Measurements from ENCODE around the gene LIG1. TPM values are rescaled to one million over a fixed set of nuclear protein-coding genes. Genes with fewer than 3 reads are reported as not detected.

Gene LIG1
- total and polyA plus RNA-seq, 2 of the 13 experiments (the other 11 are each of a cell fraction or from before 2014, with no cell fraction given): 20.1 to 64.4 TPM

DNA sequence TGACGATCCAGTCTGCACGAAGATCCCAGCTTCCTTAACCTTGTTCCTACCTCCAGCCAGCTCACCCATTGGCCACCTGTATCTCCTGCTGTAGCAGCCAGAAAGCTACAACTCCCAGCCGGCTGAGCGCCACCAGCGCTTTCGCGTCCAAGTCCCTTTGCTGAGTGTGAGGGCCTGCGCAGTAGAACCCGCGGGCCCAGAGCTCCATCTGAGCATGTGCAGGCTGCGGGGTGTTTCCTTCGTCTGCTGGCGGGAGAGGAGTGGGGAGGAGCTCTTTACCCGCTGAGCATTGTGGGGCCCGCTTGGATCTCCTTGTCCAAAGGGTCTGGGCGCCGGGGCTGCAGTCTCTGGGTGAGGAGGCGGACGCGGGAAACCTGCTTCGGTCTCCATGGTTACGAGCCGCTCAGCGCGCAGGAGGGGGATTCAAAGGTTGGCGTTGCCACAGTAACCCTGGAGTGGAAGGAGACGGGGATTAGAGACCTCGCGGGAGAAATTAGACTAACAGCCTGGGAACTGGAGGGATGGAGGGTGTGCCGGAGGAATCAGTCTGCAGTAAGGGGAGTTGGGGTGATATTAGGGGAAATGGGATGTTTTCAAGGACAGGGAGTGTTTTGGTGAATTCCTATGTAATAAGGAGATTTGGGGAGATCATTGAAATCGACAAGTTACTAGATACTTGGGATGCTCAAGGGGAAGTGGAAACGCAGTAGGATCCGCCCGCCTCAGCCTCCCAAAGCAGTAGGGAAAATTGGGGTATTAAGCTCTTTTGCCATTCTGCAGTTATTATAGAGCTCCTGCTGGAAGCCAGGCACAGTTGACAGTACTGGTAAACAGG, 33.9 kb upstream of the LIG1 start (continued):
- TF ChIP-seq TRIM24 (CRISPR knock-in tag; IDR thresholded peaks at IDR 0.05) (no peak), ZFP36L2 (CRISPR knock-in tag; IDR thresholded peaks at IDR 0.05) (no peak), RBM39 (IDR thresholded peaks at IDR 0.05; ENCODE audit: low read depth, low read length, poor library complexity, severe bottlenecking) (no peak), ZNF24 (IDR thresholded peaks at IDR 0.05) (no peak), SNAI1 (CRISPR knock-in tag; IDR thresholded peaks at IDR 0.05; ENCODE audit: borderline replicate concordance) (no peak), KLF6 (CRISPR knock-in tag; IDR thresholded peaks at IDR 0.05) (no peak; the same call in 1 of the 2 replicates), NFKBIZ (CRISPR knock-in tag; IDR thresholded peaks at IDR 0.05) (no peak), ZNF709 (CRISPR knock-in tag; IDR thresholded peaks at IDR 0.05) (peak; percentile 54; the same call in 1 of the 2 replicates), SMC3 (IDR thresholded peaks at IDR 0.05; ENCODE audit: low read length) (no peak), MYC (CRISPR knock-in tag; IDR thresholded peaks at IDR 0.05; ENCODE audit: borderline replicate concordance) (peak; percentile 74; the same call in 1 of the 2 replicates), RBFOX2 (IDR thresholded peaks at IDR 0.05; ENCODE audit: low read depth, low read length) (peak; percentile 52; the same call in 1 of the 2 replicates), EHMT2 (IDR thresholded peaks at IDR 0.05; ENCODE audit: borderline replicate concordance, low read depth, low read length) (no peak), ISX (CRISPR knock-in tag; conservative IDR thresholded peaks at IDR 0.05) (no peak), ZFY (CRISPR knock-in tag; IDR thresholded peaks at IDR 0.05) (peak; percentile 76)
- TF ChIP-seq, protein P1, sequence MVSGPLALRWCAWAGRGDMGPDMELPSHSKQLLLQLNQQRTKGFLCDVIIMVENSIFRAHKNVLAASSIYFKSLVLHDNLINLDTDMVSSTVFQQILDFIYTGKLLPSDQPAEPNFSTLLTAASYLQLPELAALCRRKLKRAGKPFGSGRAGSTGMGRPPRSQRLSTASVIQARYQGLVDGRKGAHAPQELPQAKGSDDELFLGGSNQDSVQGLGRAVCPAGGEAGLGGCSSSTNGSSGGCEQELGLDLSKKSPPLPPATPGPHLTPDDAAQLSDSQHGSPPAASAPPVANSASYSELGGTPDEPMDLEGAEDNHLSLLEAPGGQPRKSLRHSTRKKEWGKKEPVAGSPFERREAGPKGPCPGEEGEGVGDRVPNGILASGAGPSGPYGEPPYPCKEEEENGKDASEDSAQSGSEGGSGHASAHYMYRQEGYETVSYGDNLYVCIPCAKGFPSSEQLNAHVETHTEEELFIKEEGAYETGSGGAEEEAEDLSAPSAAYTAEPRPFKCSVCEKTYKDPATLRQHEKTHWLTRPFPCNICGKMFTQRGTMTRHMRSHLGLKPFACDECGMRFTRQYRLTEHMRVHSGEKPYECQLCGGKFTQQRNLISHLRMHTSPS (CRISPR knock-in tag; IDR thresholded peaks at IDR 0.05; ENCODE audit: low read depth): no peak
- TF ChIP-seq, protein P2, sequence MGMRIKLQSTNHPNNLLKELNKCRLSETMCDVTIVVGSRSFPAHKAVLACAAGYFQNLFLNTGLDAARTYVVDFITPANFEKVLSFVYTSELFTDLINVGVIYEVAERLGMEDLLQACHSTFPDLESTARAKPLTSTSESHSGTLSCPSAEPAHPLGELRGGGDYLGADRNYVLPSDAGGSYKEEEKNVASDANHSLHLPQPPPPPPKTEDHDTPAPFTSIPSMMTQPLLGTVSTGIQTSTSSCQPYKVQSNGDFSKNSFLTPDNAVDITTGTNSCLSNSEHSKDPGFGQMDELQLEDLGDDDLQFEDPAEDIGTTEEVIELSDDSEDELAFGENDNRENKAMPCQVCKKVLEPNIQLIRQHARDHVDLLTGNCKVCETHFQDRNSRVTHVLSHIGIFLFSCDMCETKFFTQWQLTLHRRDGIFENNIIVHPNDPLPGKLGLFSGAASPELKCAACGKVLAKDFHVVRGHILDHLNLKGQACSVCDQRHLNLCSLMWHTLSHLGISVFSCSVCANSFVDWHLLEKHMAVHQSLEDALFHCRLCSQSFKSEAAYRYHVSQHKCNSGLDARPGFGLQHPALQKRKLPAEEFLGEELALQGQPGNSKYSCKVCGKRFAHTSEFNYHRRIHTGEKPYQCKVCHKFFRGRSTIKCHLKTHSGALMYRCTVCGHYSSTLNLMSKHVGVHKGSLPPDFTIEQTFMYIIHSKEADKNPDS (CRISPR knock-in tag; IDR thresholded peaks at IDR 0.05): no peak
- TF ChIP-seq, protein P3, sequence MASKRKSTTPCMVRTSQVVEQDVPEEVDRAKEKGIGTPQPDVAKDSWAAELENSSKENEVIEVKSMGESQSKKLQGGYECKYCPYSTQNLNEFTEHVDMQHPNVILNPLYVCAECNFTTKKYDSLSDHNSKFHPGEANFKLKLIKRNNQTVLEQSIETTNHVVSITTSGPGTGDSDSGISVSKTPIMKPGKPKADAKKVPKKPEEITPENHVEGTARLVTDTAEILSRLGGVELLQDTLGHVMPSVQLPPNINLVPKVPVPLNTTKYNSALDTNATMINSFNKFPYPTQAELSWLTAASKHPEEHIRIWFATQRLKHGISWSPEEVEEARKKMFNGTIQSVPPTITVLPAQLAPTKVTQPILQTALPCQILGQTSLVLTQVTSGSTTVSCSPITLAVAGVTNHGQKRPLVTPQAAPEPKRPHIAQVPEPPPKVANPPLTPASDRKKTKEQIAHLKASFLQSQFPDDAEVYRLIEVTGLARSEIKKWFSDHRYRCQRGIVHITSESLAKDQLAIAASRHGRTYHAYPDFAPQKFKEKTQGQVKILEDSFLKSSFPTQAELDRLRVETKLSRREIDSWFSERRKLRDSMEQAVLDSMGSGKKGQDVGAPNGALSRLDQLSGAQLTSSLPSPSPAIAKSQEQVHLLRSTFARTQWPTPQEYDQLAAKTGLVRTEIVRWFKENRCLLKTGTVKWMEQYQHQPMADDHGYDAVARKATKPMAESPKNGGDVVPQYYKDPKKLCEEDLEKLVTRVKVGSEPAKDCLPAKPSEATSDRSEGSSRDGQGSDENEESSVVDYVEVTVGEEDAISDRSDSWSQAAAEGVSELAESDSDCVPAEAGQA (IDR thresholded peaks at IDR 0.05; ENCODE audit: low read depth): no peak; the same call in 1 of the 2 replicates
- TF ChIP-seq, protein P3 (CRISPR knock-in tag; IDR thresholded peaks at IDR 0.05; ENCODE audit: borderline replicate concordance): no peak
- TF ChIP-seq, protein P4, sequence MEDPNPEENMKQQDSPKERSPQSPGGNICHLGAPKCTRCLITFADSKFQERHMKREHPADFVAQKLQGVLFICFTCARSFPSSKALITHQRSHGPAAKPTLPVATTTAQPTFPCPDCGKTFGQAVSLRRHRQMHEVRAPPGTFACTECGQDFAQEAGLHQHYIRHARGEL (CRISPR knock-in tag; IDR thresholded peaks at IDR 0.05): no peak
